HFF-Myc (cell line): ENCODE results near the gene CADM2.

Source experiments
- DNase-seq: peaks from one replicate; pipeline ENCODE4 v3.0.0-alpha.2; 2011; ENCODE audit warnings: low read depth; ENCODE audit errors: extremely low read depth
- H3K4me3 ChIP-seq: replicated peaks from 2 replicates; pipeline ENCODE4 v1.5.1; 2011; ENCODE audit warnings: low read depth, mild to moderate bottlenecking, control low read depth, low read length
- CTCF ChIP-seq: IDR thresholded peaks from 2 replicates; pipeline ENCODE4 v1.5.1; 2012; ENCODE audit warnings: mild to moderate bottlenecking, low read depth, low read length, control low read depth; ENCODE audit errors: missing control alignments

The CADM2 gene

GRCh38 chr3:84967767-84968581 lies 9.2 kb downstream of the CADM2 start:
- no peak for DNase-seq
- no peak overlapping the region for H3K4me3 ChIP-seq
- TF ChIP-seq CTCF = no peak

- no peak overlapping the region for H3K4me3 ChIP-seq
- DNase-seq = no peak
- TF ChIP-seq CTCF = no peak
Observed at GRCh38 chr3:84968701-84969235, 10.0 kb downstream of the CADM2 start.

GRCh38 chr3:84974347-84974746 lies 15.6 kb downstream of the CADM2 start:
- no peak for TF ChIP-seq CTCF
- no peak for DNase-seq
- H3K4me3 ChIP-seq = no peak overlapping the region

GRCh38 chr3:84977021-84977420 lies 18.2 kb downstream of the CADM2 start:
- DNase-seq = no peak
- no peak overlapping the region for H3K4me3 ChIP-seq
- TF ChIP-seq CTCF = no peak

- no peak overlapping the region for H3K4me3 ChIP-seq
- no peak for TF ChIP-seq CTCF
- DNase-seq = no peak
Observed at GRCh38 chr3:84978843-84979242, 20.1 kb downstream of the CADM2 start.

- no peak overlapping the region for H3K4me3 ChIP-seq
- DNase-seq = no peak
- TF ChIP-seq CTCF = no peak
Observed at GRCh38 chr3:84980011-84980410, 21.2 kb downstream of the CADM2 start.

- no peak overlapping the region for H3K4me3 ChIP-seq
- no peak for TF ChIP-seq CTCF
- DNase-seq = no peak
Observed at GRCh38 chr3:84980456-84980855, 21.7 kb downstream of the CADM2 start.
